ENCODE results near the gene BAK1.
A peak's percentile ranks its signal among the peaks of the same experiment; 100 is the strongest.

The BAK1 gene

GRCh38 chr6:33587529-33587928 is 7.5 kb upstream of the BAK1 start:
- DNase-seq (ENCODE audit: low read depth in 2 of 3, low spot score in 2 of 3), result no peak

- DNase-seq (ENCODE audit: low read depth in 2 of 3, low spot score in 2 of 3), result no peak
These were observed 6.1 kb upstream of the BAK1 start for GRCh38 chr6:33586108-33586640.

- DNase-seq (ENCODE audit: low read depth in 2 of 3, low spot score in 2 of 3), result peak; percentile 80 to 98 (median 95)
These were observed 5.5 kb upstream of the BAK1 start for GRCh38 chr6:33585403-33586107.

GRCh38 chr6:33584700-33585402 is 4.8 kb upstream of the BAK1 start:
- no peak for DNase-seq (ENCODE audit: low read depth in 2 of 3, low spot score in 2 of 3)

GRCh38 chr6:33583591-33584155 is 3.6 kb upstream of the BAK1 start:
- DNase-seq (ENCODE audit: low read depth in 2 of 3, low spot score in 2 of 3), result no peak

- DNase-seq (ENCODE audit: low read depth in 2 of 3, low spot score in 2 of 3), result no peak
These were observed 1.1 kb upstream of the BAK1 start for GRCh38 chr6:33581186-33581585.

- DNase-seq (ENCODE audit: low read depth in 2 of 3, low spot score in 2 of 3), result no peak
These were observed 1.5 kb downstream of the BAK1 start for GRCh38 chr6:33578588-33579011.

GRCh38 chr6:33578164-33578563 is 1.9 kb downstream of the BAK1 start:
- DNase-seq (ENCODE audit: low read depth in 2 of 3, low spot score in 2 of 3), result no peak

- DNase-seq (ENCODE audit: low read depth in 2 of 3, low spot score in 2 of 3), result no peak
These were observed 2.4 kb downstream of the BAK1 start for GRCh38 chr6:33577718-33578117.

- no peak for DNase-seq (ENCODE audit: low read depth in 2 of 3, low spot score in 2 of 3)
These were observed 3.0 kb downstream of the BAK1 start for GRCh38 chr6:33577106-33577535.

GRCh38 chr6:33576668-33577067 is 3.4 kb downstream of the BAK1 start:
- no peak for DNase-seq (ENCODE audit: low read depth in 2 of 3, low spot score in 2 of 3)

- no peak for DNase-seq (ENCODE audit: low read depth in 2 of 3, low spot score in 2 of 3)
These were observed 4.9 kb downstream of the BAK1 start for GRCh38 chr6:33575211-33575610.

- no peak for DNase-seq (ENCODE audit: low read depth in 2 of 3, low spot score in 2 of 3)
These were observed 8.3 kb downstream of the BAK1 start for GRCh38 chr6:33571637-33572316.

GRCh38 chr6:33570806-33571636 is 9.1 kb downstream of the BAK1 start:
- peak; percentile 74 to 84 (median 82) for DNase-seq (ENCODE audit: low read depth in 2 of 3, low spot score in 2 of 3)

GRCh38 chr6:33568826-33569570 is 11.1 kb downstream of the BAK1 start:
- DNase-seq (ENCODE audit: low read depth in 2 of 3, low spot score in 2 of 3), result no peak

- no peak for DNase-seq (ENCODE audit: low read depth in 2 of 3, low spot score in 2 of 3)
These were observed 12.2 kb downstream of the BAK1 start for GRCh38 chr6:33567836-33568235.

GRCh38 chr6:33566182-33567084 is 13.6 kb downstream of the BAK1 start:
- DNase-seq (ENCODE audit: low read depth in 2 of 3, low spot score in 2 of 3), result no peak

- no peak for DNase-seq (ENCODE audit: low read depth in 2 of 3, low spot score in 2 of 3)
These were observed 21.3 kb downstream of the BAK1 start for GRCh38 chr6:33558801-33559200.

- DNase-seq (ENCODE audit: low read depth in 2 of 3, low spot score in 2 of 3), result no peak
These were observed 22.7 kb downstream of the BAK1 start for GRCh38 chr6:33557376-33557775.

Measured in activated CD8-positive, alpha-beta memory T cell treated with anti-CD3 and anti-CD28 coated beads for 48 hours (primary cell).